Renal pelvis (tissue), 4 donors: ENCODE measurements around the gene P3H4. TPM values are rescaled to one million over a fixed set of nuclear protein-coding genes. Genes with fewer than 3 reads are reported as not detected.
A peak's percentile ranks its signal among the peaks of the same experiment; 100 is the strongest.

Experiments used
- DNase-seq: peaks from one replicate; pipeline ENCODE4 v3.0.0-alpha.2; 2013
- polyA plus RNA-seq, 3 donors: library from polyadenylated mRNA; unstranded; fragments of 120-200 nt; gene quantifications; one replicate each; pipeline ENCODE4 v1.2.1, GENCODE V29; 2013; ENCODE audit not compliant: insufficient read length in 3 of 3

The P3H4 gene
- polyA plus RNA-seq, 3 donors: 43.4 to 48.8 (median 44.8) TPM

DNA sequence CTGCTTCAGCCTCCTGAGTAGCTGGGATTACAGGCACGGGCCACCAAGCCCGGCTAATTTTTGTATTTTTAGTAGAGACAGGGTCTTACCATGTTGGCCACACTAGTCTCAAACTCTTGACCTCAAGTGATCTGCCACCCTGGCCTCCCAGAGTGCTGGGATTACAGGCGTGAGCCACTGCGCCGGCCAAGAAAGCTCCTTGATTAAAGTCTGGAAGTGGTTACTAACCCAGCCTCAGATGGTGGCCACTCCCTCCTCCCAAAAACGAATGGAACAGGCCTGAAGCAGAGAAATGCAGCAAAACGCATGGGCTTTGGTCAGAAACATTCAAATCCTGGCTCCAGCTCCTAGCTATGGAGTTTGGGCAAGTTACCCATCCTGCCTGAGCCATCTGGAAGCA, 12.3 kb upstream of the P3H4 start:
- no peak for DNase-seq

DNA sequence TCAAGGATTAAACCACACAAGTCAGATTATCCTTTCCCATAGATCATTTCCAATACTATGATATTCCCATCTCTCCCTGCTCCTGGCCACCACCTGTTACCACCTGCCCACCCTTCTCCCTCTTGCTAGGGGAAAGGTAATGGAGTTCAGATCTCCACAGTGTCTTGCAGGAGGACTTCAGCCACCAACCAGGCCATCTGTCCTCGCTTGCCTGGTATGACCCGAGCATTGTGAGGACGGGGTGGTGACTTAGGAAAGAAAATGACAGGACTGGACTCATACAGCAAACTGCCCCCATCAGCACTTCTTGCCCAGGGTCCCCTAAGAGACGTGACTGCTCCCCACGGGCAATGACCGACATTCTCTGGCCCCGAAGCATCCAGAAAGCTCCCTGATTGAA, 11.8 kb upstream of the P3H4 start:
- DNase-seq: no peak

DNA sequence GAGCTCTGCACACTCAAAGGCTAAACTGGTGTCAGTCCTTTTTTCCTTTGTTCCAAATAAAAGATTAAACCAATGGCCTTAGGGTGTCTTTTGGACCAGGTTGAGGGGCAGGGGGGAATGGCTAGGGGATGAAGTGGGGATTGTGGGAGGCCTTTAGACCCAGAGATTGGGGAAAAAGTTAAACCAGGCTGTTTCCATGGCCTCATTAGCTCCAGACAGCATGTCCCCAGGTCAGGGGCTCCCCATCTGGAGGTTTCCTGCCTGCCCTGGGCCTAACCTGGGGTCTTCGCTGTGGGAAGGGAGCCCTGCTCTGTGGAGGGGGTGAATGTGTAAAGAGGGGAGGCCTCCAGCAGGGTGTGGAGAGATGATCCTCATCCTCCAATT, 11.4 kb upstream of the P3H4 start:
- DNase-seq: no peak

- DNase-seq: no peak
Measured at GRCh38 chr17:41822216-41823140, 10.7 kb upstream of the P3H4 start.

DNA sequence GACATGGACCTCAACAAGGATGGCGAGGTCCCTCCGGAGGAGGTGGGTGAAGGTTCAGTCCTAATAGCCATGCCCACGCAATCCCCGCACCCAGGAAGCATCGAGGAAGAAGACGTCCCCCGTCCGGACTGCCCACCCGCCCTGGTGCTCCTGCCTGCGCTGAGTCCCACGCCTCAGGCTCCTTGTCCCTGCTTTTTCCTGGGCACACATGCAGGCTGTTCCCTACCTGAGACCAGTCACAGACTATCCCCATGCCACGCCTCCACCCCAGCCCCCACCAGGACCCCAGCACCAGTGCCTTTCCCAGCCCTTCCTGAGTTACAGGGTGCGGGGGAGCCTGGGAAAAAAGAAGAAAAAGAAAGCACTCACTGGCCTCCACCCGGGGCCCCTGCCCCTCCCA, 10.0 kb upstream of the P3H4 start:
- DNase-seq: no peak

- DNase-seq: no peak
Measured at GRCh38 chr17:41818024-41818423, 6.3 kb upstream of the P3H4 start.

- no peak for DNase-seq
Measured at GRCh38 chr17:41816637-41817320, 5.0 kb upstream of the P3H4 start.

GRCh38 chr17:41814195-41814594, 2.4 kb upstream of the P3H4 start:
- no peak for DNase-seq

DNA sequence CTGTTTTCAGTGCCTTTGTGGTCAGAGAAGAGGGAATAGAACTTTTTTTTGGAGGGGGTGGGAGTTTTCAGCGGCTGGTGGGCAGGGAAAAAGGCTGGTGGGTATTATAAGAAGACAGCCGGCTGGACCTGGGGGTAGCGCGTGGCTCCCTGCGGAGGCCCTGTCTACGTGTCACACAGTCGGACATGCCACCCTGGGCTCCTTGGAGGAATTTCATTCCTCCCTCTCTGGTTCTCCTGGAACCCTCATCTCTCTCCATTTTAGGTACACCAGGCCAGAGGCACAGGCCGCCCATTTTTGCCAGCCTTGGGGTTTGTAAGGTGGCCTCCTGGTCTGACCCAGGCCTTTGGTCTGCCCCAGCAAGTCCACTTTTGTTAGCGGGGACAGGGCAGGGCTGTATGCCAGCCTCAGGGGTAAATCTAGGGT, 2.0 kb upstream of the P3H4 start:
- DNase-seq: no peak

- no peak for DNase-seq
Measured at GRCh38 chr17:41813152-41813680, 1.5 kb upstream of the P3H4 start.

DNA sequence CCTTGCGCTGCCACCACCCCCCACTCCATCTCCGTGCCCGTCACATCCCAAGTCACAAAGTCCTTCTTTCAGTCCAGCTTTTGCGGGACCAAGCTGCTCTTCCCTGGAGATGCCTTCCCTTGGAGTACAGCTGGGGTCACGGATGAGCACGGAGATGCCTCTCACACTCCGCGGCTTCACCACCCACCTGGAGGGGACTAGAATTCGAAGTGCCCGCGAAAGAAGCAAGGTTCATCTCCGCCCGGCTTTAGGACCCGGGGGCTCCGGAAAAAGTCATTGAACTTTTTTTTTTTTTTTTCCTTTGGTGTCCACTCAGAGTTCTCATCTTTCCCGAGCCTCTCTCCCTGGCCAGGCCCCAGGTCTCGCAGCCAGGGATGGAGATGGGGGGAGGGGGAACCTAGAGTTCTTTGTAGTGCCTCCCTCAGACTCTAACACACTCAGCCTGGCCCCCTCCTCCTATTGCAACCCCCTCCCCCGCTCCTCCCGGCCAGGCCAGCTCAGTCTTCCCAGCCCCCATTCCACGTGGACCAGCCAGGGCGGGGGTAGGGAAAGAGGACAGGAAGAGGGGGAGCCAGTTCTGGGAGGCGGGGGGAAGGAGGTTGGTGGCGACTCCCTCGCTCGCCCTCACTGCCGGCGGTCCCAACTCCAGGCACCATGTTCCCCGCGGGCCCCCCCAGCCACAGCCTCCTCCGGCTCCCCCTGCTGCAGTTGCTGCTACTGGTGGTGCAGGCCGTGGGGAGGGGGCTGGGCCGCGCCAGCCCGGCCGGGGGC, 817 bp upstream of the P3H4 start, which contains the start of gene FKBP10:
TSS of gene FKBP10 (plus strand) at position 624 of the 771 bp plus-strand sequence. CDS start at position 655, 31 bp downstream.
- DNase-seq: peak; percentile 94

DNA sequence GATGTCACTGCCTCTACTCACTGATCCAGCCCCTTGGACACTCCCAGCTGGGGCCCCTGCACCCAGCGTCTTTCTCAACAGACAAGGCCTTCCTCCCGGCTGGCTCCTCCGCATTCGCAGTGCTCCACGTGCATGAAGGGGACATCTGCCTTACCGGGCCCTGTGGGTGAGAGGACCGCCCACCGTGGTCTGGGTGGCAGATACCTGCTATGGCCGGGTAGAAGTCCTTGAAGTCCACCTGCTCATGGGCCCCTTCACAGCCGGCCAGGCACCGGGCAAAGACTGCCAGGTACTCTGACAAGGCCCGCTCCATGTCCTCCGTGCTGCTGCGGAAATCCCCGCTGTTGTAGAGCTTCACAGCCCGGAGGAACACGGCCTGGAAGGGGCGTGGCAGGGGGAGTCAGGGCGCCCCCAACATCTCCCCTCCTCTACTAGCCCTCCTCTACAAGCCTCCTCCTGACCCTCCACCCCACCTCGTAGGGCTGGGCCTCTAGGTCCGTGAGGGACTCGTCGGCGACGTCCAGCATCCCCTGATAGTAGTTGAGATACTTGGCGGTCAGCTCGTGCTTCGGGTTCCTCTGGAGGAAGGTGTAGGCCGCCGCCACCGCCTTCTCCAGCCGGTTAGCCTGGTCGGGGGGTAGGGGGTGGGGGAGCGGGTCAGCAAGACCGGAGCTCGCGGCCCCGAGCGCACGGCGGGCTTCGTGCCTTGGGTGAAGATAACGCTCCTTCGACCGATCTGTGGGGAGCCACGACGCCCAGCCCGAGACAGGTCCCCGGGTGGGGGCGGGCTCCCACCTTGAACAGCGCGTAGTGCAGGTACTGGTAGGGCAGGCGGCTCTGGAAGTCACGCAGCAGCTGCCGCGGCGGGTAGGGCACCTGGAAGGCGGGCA, 845 bp downstream of the P3H4 start:
- no peak for DNase-seq

DNA sequence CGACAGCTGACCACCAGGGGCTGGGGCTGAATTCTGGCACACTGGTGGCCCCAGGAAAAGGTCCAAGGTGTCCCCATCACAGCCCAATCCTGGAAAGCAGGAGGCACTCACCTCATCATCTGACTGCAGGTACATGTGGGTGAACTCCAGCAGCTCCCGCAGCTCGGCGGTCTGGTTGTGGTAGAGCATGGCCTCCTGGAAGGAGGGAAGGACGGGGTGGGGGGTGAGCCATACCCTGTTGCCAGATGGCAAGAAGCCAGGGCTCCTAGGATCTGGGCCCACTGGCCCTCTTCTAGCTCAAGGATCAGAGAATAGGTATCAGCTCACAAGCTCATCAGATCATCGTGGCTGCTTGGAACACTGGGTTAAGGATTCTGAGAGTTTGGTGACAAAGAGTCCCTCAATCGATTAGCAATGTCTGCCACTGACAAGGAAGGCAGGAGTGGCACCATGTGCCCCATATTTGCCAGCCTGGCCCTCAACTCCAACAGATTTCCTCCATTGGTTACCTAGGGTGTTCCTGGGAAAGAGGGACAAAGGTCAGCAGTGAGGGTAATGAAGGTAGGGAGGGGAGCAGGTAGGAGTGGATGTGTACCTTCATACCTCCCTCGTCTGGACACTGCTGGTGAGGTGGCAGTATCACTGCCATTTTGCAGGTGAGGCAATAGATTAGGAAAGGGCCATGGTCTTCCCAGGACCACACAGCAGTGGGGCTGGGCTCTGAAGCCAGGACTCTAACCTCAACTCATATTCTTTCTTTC, 4.9 kb downstream of the P3H4 start:
- no peak for DNase-seq

DNA sequence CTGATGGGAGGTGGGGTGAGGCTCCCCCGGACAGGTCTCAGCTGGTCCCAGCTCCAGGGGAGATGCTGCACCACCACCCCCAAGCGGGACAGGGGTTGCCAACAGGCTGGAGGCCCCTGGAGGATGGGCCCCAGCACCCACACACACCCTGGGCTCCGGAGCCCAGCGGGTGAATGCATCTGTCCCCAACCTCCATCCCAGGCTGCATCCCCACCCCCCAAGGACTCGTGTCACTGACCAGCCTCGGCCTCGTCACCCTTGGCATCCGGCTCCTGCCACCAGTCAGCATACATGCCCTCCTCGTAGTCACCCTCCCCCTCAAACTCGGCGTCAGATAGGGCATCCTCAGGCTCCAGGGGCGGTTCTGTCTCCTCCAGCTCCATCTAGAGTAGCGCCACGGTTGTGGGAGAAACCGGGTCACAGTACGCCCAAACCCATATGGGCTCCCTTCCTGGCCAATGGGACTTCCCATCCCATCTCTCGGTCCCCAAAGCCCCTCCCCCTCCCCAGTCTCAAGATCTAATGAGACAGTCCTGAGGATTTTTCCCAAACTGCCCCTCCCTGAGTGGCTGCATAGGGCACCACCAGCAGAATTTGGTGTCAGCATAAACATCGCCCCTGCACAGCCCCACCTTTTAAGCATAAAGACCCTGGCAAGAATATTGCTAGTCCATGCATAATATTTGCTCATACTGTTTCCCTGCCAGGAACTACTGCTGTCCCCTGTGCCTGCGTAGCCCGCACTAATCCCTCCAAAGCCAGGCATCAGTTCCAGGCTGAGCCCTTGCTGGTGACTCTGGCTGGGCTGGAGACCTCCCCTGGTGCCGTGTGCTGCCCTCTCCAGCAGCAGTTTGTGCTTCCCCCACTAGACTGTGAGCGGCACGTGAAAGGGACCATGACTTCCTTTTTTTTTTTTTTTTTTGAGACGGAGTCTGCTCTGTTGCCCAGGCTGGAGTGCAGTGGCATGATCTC, 8.4 kb downstream of the P3H4 start:
- DNase-seq: no peak

- DNase-seq: peak; percentile 95
Measured at GRCh38 chr17:41801374-41802271, 10.1 kb downstream of the P3H4 start.

DNA sequence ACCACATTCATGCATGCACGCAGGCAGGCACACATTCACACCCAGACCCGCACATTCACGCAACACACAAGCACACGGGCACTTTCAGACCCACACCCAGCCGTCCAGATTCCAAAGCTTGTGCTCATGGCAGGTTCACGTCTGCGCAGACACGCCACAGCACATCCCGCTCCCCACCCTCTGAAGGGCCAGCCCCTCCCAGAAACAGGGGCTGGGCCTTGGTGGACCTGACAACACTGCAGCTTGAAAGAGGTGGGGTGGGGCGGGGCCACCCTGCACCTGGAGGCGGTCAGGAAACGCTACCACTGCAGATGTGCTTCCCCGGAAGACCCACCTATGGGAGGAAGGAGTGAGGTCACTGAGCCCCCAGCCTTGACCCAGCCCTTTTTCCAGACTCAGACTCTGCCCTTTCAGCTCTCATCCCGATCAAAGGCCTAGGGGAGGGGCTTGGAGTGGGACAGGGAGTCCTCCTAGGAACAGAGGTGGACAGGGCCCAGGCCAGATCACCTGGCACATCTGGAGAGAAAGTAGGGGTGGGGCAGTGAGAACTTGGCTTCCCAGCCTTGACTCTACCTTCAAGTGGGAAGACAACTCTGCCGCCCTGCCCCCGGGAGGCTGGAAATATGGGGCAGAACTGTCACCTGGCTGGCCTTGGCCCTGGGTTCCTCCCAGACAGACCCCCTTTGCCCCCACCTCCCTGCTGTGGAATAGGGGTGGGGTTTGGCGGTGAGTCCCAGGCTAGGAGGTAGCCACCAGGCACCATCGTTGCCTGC, 11.0 kb downstream of the P3H4 start:
- DNase-seq: peak; percentile 72

GRCh38 chr17:41799366-41799765, 12.4 kb downstream of the P3H4 start:
- no peak for DNase-seq
